ENCODE measurements around the gene SLC17A9. TPM values are rescaled to one million over a fixed set of nuclear protein-coding genes. Genes with fewer than 3 reads are reported as not detected.

Gene SLC17A9
- total and polyA plus RNA-seq, 2 experiments from 2014 or later: 32.0 to 39.3 TPM

GRCh38 chr20:62956387-62957135 is 4.1 kb downstream of the SLC17A9 start:
- Mint-ChIP-seq H3K27ac (no peak overlapping the region), H3K9me3 (no peaks in the 10 kb centered on the region), H3K36me3 (ENCODE audit: low read depth) (peaks cover 8% of the 10 kb centered on the region; the same call in 2 of the 3 replicates), H3K4me3 (no peak overlapping the region), H3K4me1 (peaks cover 17% of the 10 kb centered on the region), H3K27me3 (ENCODE audit: insufficient read depth, low read depth, poor library complexity) (peaks cover 15% of the 10 kb centered on the region)
- Histone ChIP-seq H3K4me3 (no peak overlapping the region), H4K20me1 (replicated peaks; ENCODE audit: insufficient read depth) (no peaks in the 10 kb centered on the region; the same call in none of the 2 replicates), H2AFZ (no peak overlapping the region), H3K4me1 (ENCODE audit: insufficient read depth) (peaks cover 19% of the 10 kb centered on the region), H3F3A (replicated peaks; ENCODE audit: low read depth) (0 out of 2 replicates have a peak, but pooled peaks cover 12% of the 10 kb centered on the region), H3K27me3 (ENCODE audit: insufficient read depth) (no peaks in the 10 kb centered on the region), H3K79me2 (replicated peaks; ENCODE audit: insufficient read depth) (peaks cover 19% of the 10 kb centered on the region), H3K36me3 (ENCODE audit: insufficient read depth) (no peaks in the 10 kb centered on the region), H3K4me2 (no peak overlapping the region), H3K9me2 (ENCODE audit: insufficient read depth) (no peaks in the 10 kb centered on the region), H3K27ac (ENCODE audit: low read depth) (no peak overlapping the region)
- no peak for ATAC-seq
- DNase-seq (ENCODE audit: low spot score): no peak
- TF ChIP-seq ETS1 (IDR thresholded peaks at IDR 0.05) (no peak), POLR2AphosphoS5 (IDR thresholded peaks at IDR 0.05; ENCODE audit: low read depth) (no peak), EZH2 (IDR thresholded peaks at IDR 0.05; ENCODE audit: low read depth, unreplicated experiment) (no peak), REST (IDR thresholded peaks at IDR 0.05; ENCODE audit: unreplicated experiment) (no peak), EZH2phosphoT487 (IDR thresholded peaks at IDR 0.05; ENCODE audit: unreplicated experiment) (no peak), ZNF114 (CRISPR knock-in tag; IDR thresholded peaks at IDR 0.05) (no peak), STAT1 (IDR thresholded peaks at IDR 0.05; ENCODE audit: unreplicated experiment) (no peak), CREB1 (CRISPR knock-in tag; IDR thresholded peaks at IDR 0.05; ENCODE audit: low read depth) (no peak), CTCF (conservative IDR thresholded peaks at IDR 0.05; ENCODE audit: low read depth in 2 of 2) (no peak), JUNB (IDR thresholded peaks at IDR 0.05; ENCODE audit: unreplicated experiment) (no peak), ZNF331 (CRISPR knock-in tag; IDR thresholded peaks at IDR 0.05; ENCODE audit: low read depth) (no peak), NANOG (IDR thresholded peaks at IDR 0.05; ENCODE audit: borderline replicate concordance) (no peak)
- TF ChIP-seq, protein P1, sequence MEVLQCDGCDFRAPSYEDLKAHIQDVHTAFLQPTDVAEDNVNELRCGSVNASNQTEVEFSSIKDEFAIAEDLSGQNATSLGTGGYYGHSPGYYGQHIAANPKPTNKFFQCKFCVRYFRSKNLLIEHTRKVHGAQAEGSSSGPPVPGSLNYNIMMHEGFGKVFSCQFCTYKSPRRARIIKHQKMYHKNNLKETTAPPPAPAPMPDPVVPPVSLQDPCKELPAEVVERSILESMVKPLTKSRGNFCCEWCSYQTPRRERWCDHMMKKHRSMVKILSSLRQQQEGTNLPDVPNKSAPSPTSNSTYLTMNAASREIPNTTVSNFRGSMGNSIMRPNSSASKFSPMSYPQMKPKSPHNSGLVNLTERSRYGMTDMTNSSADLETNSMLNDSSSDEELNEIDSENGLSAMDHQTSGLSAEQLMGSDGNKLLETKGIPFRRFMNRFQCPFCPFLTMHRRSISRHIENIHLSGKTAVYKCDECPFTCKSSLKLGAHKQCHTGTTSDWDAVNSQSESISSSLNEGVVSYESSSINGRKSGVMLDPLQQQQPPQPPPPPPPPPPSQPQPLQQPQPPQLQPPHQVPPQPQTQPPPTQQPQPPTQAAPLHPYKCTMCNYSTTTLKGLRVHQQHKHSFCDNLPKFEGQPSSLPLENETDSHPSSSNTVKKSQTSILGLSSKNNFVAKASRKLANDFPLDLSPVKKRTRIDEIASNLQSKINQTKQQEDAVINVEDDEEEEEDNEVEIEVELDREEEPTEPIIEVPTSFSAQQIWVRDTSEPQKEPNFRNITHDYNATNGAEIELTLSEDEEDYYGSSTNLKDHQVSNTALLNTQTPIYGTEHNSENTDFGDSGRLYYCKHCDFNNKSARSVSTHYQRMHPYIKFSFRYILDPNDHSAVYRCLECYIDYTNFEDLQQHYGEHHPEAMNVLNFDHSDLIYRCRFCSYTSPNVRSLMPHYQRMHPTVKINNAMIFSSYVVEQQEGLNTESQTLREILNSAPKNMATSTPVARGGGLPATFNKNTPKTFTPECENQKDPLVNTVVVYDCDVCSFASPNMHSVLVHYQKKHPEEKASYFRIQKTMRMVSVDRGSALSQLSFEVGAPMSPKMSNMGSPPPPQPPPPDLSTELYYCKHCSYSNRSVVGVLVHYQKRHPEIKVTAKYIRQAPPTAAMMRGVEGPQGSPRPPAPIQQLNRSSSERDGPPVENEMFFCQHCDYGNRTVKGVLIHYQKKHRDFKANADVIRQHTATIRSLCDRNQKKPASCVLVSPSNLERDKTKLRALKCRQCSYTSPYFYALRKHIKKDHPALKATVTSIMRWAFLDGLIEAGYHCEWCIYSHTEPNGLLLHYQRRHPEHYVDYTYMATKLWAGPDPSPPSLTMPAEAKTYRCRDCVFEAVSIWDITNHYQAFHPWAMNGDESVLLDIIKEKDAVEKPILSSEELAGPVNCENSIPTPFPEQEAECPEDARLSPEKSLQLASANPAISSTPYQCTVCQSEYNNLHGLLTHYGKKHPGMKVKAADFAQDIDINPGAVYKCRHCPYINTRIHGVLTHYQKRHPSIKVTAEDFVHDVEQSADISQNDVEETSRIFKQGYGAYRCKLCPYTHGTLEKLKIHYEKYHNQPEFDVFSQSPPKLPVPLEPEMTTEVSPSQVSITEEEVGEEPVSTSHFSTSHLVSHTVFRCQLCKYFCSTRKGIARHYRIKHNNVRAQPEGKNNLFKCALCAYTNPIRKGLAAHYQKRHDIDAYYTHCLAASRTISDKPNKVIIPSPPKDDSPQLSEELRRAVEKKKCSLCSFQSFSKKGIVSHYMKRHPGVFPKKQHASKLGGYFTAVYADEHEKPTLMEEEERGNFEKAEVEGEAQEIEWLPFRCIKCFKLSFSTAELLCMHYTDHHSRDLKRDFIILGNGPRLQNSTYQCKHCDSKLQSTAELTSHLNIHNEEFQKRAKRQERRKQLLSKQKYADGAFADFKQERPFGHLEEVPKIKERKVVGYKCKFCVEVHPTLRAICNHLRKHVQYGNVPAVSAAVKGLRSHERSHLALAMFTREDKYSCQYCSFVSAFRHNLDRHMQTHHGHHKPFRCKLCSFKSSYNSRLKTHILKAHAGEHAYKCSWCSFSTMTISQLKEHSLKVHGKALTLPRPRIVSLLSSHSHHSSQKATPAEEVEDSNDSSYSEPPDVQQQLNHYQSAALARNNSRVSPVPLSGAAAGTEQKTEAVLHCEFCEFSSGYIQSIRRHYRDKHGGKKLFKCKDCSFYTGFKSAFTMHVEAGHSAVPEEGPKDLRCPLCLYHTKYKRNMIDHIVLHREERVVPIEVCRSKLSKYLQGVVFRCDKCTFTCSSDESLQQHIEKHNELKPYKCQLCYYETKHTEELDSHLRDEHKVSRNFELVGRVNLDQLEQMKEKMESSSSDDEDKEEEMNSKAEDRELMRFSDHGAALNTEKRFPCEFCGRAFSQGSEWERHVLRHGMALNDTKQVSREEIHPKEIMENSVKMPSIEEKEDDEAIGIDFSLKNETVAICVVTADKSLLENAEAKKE (CRISPR knock-in tag; IDR thresholded peaks at IDR 0.05): no peak
